OCI-LY7 (cell line): ENCODE measurements around the gene TTF2.

Source experiments
- CTCF ChIP-seq: fragments of 200-600 bp; sonication (generic); conservative IDR thresholded peaks from 2 replicates; pipeline ENCODE4 v1.5.1; 2014; ENCODE audit warnings: mild to moderate bottlenecking, antibody characterized with exemption, low read length, moderate library complexity, mixed read lengths
- EZH2phosphoT487 ChIP-seq: fragments of 200-600 bp; sonication (generic); IDR thresholded peaks from 2 replicates; pipeline ENCODE4 v1.6.1; 2018; ENCODE audit warnings: low read depth, borderline replicate concordance, mild to moderate bottlenecking, mixed run types, antibody characterized with exemption, low read length, moderate library complexity, mixed read lengths

DNA sequence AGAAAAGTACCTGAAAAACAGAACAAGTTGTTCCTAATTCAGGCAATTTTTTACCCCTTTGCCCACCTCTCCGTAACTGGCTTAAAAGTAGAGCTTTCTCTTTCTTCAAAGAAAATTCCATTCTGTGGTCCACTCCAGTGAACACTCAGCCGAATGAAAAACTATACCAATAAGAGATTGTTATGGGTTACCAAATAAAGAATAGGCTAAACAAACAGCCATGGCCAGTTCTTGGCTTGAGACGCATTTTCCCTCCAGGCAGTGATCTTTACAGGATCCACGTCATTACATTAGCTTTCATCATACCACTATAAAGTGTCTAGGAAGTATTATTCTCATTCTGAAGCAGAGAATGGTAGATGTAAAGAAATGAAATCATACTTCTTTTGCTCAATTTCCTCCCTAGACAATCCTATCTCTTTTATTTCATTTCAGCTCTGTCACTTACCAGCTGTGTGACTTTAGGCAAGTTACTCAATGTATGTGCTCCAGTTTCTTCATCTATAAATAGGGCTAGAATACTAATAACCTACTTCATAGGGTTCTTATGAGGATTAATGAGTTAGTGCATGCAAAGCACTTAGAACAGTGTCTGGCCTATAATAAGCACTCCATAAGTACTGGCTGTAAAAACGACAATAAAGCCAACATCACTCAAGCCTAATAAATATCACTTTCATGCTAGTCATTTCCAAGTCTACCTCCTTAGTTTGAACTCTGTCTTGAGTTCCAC, 87.9 kb downstream of the TTF2 start:
- no peak for TF ChIP-seq CTCF
- no peak for TF ChIP-seq EZH2phosphoT487
